ENCODE data around the gene STRIP1. TPM values are rescaled to one million over a fixed set of nuclear protein-coding genes. Genes with fewer than 3 reads are reported as not detected.

STRIP1 gene
- polyA plus RNA-seq, 2 of the 4 experiments (the other 2 are of a cell fraction): 16.4 to 16.7 TPM

GRCh38 chr1:110002695-110003094, 31.7 kb upstream of the STRIP1 start:
- peaks cover 82% of the 10 kb centered on the region for H3K4me1 ChIP-seq
- peak overlapping the region; percentile 84 to 88 for H3K27ac ChIP-seq
- DNase-seq (ENCODE audit: low read depth in 1 of 2, low spot score in 1 of 2): no peak
- FAIRE-seq: no peak
- no peaks in the 10 kb centered on the region for H3K9me3 ChIP-seq
- ATAC-seq: no peak
- CTCF ChIA-PET: interaction anchor here (1.6 kb wide), 1 partner anchor 18 kb away, joined by 6 read pairs; the partner anchor contains the start of gene AHCYL1
- TF ChIP-seq RARB (CRISPR knock-in tag; IDR thresholded peaks at IDR 0.05): no peak
- 0 out of 3 replicates have a peak overlapping the region, but pooled peaks have one; percentile 47 for H3K4me3 ChIP-seq
- H3K4me2 ChIP-seq: peak overlapping the region; percentile 96
- WGBS (ENCODE audit: missing lambda C conversion rate): 82% methylated on average over 1 of the region's 1 CpG
- POLR2A ChIA-PET: no interaction called here

- H3K4me3 ChIP-seq: peak overlapping the region; percentile 47
Observed at GRCh38 chr1:110003747-110004428, 30.5 kb upstream of the STRIP1 start.

More at GRCh38 chr1:110003747-110004428, 30.5 kb upstream of the STRIP1 start:
- POLR2A ChIA-PET: interaction anchor here (0.7 to 1.2 kb wide), 3 partner anchors 20 to 456 kb away, joined by 3 read pairs; partner anchors contain the start of genes AHCYL1 and GNAI3
- 0% methylated on average over 6 of the region's 8 CpGs for WGBS (ENCODE audit: missing lambda C conversion rate)
- peak; percentile 47 to 88 for DNase-seq (ENCODE audit: low read depth in 1 of 2, low spot score in 1 of 2)
- peak overlapping the region; percentile 84 to 88 for H3K27ac ChIP-seq
- CTCF ChIA-PET: interaction anchor here (1.0 to 5.0 kb wide), 5 partner anchors 10 to 230 kb away, joined by 3 to 46 read pairs (median 3); partner anchors contain the start of gene AHCYL1
- H3K9me3 ChIP-seq: no peaks in the 10 kb centered on the region
- TF ChIP-seq KDM1A (IDR thresholded peaks at IDR 0.05; ENCODE audit: low read depth) (no peak), NR3C1 (IDR thresholded peaks at IDR 0.05) (no peak), FOSL2 (IDR thresholded peaks at IDR 0.05) (no peak), FOSL2 (CRISPR knock-in tag; IDR thresholded peaks at IDR 0.05) (peak; percentile 57), TP53 (CRISPR knock-in tag; IDR thresholded peaks at IDR 0.05) (no peak), HOXA7 (CRISPR knock-in tag; IDR thresholded peaks at IDR 0.05) (no peak), NFE2L2 (conservative IDR thresholded peaks at IDR 0.05; ENCODE audit: low read length) (peak; percentile 97), JUN (IDR thresholded peaks at IDR 0.05) (peak in 1 of 2 experiments; percentile 43; a peak in 1 of 5 replicates), GATA3 (IDR thresholded peaks at IDR 0.05; ENCODE audit: borderline replicate concordance) (0 out of 2 replicates have a peak, but pooled peaks have one; percentile 43), BCL3 (IDR thresholded peaks at IDR 0.05) (no peak; the same call in 2 of the 3 replicates), CEBPB (IDR thresholded peaks at IDR 0.05) (peak; percentile 67 to 89; a peak in 3 of 4 replicates), FOXS1 (CRISPR knock-in tag; IDR thresholded peaks at IDR 0.05) (no peak), BHLHE40 (IDR thresholded peaks at IDR 0.05; ENCODE audit: low read depth, low read length) (no peak), MAFK (IDR thresholded peaks at IDR 0.05; ENCODE audit: partially characterized antibody) (peak; percentile 100), REST (IDR thresholded peaks at IDR 0.05) (no peak), MAX (IDR thresholded peaks at IDR 0.05) (no peak), KDM5A (IDR thresholded peaks at IDR 0.05) (no peak), SMC3 (IDR thresholded peaks at IDR 0.05) (0 out of 3 replicates have a peak, but pooled peaks have one; percentile 9), HEYL (CRISPR knock-in tag; IDR thresholded peaks at IDR 0.05) (no peak), PHF8 (IDR thresholded peaks at IDR 0.05; ENCODE audit: borderline replicate concordance, low read depth) (no peak), E2F6 (IDR thresholded peaks at IDR 0.05; ENCODE audit: borderline replicate concordance, low read depth) (no peak), RAD21 (conservative IDR thresholded peaks at IDR 0.05 in 1 of 2, IDR thresholded peaks at IDR 0.05 in 1 of 2) (no peak), EP300 (IDR thresholded peaks at IDR 0.05) (peak; percentile 25 to 47; a peak in 2 of 5 replicates)
- peaks cover 72% of the 10 kb centered on the region for H3K4me1 ChIP-seq
- peak; percentile 89 to 93 for ATAC-seq
- H3K4me2 ChIP-seq: peak overlapping the region; percentile 96
- no peak for FAIRE-seq
